D341Med (cell line): Measurements from ENCODE around the gene LMAN1L.

Experiments
- DNase-seq: peaks from one replicate; pipeline ENCODE4 v3.0.0; 2012; ENCODE audit warnings: low spot score

The LMAN1L gene

DNA sequence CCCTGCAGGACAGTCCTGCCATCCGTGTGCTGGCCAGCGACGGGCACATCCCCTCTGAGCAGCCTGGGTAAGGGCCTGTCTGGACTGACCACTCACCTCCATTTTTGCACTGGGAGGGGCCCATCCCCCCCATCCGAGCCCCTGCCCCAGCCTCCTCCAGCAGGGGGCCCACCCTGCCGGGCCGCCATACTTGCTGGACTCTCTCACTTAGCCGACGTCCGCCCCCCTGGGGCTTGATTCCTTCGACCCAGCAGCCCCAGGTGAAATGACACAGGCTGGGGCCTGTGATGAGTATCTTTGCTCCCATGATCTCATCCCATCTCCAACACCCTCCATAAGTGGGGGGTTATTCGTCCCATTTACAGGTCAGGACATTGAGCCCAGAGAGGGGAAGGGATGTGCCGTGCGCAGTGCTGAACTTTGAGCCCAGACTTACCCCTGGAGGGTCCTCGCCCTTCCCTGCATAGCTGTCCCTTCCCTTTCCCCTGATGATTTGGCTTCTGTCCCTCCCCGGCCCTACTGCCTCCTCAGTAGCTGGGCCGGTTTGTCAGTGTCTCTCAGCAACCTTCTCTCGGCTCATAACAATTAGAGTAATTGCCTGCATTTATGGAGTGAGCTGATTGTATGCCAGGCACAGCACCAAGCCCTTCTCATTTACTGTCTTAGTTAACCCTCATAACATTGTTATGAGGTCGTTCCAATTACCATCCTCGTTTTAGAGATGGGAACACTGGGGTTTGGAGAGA is 4.2 kb downstream of the LMAN1L start:
- no peak for DNase-seq

DNA sequence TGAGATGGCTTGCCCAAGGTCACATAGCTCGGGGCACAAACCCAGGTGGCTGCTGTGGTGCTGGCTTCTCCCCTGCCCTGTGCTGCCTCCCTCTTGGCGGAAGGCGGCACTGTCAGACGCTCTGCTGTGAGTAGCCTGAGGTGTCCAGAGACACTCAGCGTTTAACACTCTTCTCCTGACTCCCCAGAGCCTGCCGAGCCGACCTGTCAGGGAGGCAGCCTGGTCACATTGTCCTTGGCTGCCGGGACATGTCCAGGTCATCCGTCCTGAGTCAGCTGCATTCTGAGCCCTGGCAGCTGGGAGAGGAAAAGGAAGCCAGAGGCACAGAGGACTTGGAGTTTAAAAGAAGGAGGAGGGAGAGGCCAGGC is 4.7 kb downstream of the LMAN1L start:
- peak; percentile 60 for DNase-seq

DNA sequence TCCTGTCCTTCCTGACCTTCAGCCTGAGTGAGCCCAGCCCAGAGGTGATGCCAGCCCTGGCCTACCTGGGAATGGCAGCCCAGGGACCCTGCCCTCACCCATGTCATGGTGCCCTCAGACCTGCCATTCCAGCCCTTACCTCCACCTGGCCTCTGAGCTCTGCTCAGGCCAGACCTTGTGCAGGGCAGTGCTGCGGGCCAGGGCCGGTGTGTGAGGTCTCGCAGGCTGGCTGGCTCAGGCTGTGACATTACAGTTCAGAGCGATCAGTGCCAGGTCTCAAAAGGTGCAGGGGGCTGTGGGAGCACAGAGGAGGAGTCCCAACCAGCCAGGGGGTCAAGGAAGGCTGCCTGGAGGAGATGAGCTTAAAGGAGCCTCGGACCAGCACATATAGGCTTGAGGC is 7.4 kb downstream of the LMAN1L start:
- DNase-seq = no peak

DNA sequence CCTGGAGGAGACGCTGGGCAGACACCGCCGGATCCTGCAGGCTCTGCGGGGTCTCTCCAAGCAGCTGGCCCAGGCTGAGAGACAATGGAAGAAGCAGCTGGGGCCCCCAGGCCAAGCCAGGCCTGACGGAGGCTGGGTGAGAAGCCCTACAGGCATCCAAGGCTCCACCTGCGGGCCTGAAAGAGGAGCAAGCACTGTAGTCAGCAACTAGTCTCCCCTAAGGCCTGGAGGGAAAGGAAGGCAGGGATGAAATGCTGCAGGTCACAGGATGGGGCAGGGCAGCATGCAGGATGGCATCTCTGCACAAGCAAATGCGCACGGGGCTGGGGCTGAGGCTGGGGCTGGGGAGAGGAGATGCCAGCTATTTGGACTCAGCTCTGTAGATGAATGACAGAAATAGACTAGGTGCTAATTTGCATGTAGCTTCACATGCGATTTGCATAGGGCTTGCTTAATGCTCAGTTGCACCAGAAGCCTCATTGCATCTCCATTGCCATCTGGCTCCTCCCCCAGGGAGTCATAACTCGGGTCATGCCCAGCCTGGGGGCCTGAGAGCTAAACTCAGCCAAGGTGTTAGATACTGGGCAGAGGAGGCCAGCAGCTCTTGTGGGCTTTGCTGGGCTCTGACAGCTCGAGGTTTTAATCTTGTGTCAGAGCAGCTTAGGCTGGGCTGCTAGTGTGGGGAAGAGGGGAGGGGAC is 8.6 kb downstream of the LMAN1L start:
- DNase-seq = peak; percentile 81

DNA sequence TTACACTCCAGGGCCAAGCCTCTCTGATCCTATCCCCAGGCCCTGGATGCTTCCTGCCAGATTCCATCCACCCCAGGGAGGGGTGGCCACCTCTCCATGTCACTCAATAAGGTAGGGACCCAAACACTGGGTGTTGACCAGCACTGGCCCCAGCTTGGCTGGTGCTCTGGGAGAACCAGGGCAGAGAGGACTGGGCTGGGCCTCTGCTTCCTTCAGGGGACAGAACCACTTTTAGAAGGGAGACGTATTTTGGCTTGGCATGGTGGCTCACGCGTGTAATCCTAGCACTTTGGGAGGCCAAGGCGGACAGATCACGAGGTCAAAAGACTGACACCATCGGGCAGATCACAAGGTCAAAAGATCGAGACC is 9.1 kb downstream of the LMAN1L start:
- no peak for DNase-seq

DNA sequence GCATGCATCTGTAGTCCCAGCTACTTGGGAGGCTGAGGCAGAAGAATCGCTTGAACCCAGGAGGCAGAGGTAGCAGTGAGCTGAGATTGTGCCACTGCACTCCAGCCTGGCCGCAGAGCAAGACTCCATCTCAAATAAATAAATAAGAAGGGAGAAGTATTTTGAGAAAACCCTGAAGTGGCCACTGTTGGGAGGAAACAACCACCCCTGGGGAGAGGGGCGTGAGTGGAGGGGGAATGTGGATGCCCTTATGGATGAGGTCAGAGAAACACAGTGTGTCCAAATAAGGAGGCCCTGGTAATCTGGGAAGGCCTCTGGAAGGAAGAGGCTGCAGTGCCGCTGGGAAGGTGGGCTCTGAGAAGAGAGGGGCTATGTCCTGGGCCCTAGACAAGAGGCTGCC is 9.6 kb downstream of the LMAN1L start:
- no peak for DNase-seq

DNA sequence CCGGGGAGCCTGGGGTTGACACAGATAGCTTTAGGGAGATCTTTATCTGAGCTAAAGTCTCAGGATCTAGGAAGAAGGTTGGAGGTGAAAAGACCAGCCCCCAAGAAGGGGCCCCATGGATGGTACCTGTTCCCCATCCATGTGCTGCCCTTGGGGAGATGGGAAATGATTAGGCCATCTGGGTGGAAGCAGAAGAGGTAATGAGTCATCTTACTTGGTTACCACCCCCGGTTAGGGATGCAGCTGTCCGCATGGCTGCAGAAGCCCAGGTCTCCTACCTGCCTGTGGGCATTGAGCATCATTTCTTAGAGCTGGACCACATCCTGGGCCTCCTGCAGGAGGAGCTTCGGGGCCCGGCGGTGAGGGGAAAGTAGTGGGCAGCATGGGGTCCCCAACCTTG is 10.7 kb downstream of the LMAN1L start:
- DNase-seq = no peak

DNA sequence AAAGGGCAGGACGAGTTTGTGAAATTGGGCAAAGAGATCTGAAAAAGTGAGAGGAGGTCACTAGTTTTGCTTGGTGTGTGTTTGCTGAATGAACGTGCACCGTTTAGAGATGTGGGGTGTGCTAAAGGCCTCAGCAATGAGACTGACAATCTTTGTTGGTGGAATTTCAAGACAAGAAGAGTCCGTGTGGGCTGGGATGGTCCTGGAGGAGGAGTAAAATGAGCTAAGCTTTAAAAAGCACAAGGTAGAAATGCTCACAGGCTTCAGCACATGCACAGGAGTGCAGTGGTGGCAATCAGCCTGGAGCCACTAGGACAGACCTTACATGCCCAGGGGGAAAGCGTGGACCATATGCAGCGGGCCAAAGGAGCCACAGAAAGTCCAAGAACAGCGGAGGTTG is 12.3 kb downstream of the LMAN1L start:
- no peak for DNase-seq

DNA sequence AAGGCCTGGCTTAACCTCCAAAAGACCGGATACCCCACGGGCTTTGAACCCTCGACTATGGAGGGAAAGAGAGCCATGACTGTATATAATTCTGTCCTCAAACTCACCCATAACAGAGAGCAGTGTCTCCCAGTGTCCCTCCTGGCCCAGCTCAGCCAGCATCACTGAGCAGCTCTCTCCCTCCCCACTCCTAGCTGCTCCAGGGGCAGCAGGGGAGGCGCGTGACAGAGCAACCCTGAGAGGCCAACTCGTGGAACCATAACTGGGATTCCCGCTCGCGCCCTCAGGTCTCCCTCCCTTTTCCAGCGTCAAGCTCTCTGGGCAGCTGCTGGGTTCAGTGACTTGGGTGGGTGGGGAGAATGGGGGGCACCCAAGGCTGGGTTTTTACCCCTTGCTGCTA is 13.2 kb downstream of the LMAN1L start:
- no peak for DNase-seq

DNA sequence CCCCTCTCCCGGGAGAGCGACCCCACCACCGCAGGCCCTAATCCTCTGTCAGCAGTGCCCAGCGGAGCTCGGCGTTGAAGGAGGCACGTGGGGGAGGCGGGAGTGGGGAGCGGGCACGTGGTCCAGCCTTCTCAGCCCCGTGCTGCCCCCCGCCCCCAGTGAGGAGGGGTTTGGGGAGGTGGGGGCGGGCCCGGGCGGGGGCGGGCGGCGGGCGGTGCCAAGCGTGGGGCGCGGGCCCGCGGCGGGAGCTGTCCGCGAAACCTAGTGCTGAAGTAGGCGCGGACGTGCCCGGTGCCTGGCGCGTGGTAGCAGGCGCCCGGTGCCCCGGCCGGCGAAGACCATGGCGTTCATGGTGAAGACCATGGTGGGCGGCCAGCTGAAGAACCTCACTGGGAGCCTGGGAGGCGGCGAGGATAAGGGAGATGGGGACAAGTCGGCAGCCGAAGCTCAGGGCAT is 13.8 kb downstream of the LMAN1L start, which contains the start of gene CPLX3:
Gene CPLX3 (plus strand): TSS at position 264 of the 456 bp plus-strand sequence. CDS start 77 bp downstream, at position 341.
- DNase-seq = peak; percentile 70

DNA sequence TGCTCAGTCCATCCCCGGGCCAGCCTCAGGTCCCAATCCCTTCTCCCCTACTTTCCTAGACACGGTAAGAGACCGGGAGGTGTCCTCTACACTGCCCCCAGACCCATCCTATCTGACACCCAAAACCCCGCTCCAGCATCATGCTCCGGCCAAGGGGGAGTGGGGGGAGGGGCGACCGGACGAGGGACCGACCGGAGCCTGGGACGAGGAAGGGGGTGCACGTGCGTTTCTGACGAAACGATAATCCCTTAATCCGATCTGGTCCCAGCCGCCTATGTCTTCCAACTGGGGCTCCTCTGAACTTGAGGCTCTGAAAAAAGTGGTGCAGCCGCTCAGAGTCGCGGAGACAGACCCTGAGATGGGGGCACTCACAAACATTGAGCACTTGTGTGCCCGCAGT is 14.3 kb downstream of the LMAN1L start:
- peak; percentile 78 for DNase-seq

DNA sequence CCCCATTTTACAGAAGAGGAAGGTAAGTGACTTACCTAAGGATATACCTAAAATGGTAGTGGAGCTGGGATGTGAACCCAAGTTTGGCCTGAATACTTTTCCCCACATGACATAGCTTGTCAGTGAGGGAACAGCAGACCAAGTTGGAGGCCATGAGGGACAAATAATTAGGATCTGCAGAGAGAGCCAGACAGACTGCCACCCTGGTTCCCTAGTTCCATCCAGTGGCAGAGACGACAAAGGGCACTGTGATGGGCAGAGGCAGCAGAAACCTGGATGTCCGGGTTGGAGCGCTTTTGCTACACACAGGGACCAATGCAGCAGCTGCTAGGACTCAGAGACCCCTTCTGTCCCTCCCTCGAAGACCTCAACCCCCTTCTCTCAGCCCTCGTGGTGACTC is 15.0 kb downstream of the LMAN1L start:
- DNase-seq = no peak

DNA sequence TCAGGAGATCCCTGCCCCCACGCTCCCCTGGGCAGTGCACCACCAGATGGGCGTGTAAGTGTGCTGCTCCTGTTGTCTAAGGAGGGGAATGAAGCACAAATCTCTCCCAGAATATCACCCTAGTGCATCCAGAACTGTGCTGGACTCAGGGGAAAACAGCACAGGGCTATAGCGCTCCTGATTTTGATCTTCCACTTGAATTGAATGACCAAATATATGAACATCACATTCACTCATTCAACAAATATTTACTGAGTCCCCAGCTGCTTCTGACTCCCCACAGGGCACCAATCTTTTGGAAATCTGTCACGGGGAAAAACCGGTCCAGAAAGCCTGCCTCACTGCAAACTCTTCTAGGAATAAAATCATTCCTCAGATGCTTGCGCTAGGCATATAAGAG is 16.2 kb downstream of the LMAN1L start:
- DNase-seq = no peak

DNA sequence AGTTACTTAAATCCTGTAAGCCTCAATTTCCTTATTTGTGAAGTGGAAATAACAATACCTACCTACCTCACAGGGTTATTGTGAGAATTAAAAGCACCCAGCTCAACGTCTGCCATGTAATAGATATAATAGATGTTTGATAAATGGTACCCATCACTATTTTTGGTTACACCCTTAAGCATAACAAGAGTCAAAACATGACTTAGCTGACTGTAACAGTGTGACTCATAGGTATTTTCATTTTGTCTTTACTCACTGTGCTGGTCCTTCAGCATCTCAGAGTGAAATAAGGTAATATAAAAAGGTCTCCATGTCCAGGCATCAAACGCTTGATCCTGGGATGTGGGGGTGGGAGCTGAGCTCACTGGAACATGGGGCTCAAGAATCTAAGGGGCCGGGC is 16.9 kb downstream of the LMAN1L start:
- no peak for DNase-seq

DNA sequence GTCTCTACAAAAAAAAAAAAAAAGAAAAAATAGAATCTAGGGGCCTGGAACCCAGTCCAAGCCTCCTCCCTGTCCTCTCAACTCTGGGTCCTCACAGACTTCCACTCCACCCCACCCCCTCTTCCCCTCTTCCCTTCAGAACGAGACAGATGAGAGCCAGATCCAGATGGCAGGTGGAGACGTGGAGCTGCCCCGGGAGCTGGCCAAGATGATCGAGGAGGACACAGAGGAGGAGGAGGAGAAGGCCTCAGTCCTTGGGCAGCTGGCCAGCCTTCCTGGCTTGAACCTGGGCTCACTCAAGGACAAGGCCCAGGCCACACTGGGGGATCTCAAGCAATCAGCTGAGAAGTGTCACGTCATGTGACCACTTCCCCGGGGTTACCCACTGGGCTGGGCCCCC is 17.4 kb downstream of the LMAN1L start:
- DNase-seq = no peak

DNA sequence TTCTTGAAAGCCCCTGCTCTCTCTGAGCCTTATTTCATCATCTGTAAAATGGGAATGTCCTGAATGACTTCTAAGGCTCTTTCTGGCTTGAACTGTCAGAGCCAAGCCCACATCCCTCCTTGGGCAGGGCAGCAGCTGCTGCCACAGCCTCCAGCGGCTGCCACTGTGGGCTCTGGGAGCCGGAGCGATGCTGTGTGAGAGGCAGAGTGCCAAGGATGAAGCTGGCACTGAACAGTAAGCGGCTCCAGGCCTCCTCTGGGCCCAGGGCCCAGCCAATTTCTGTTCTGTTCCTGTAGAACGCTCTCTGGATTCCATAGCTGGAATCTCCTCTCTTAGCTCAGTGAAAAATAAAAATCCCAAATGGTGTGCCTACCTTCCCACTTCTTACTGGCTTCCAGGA is 18.2 kb downstream of the LMAN1L start:
- no peak for DNase-seq

DNA sequence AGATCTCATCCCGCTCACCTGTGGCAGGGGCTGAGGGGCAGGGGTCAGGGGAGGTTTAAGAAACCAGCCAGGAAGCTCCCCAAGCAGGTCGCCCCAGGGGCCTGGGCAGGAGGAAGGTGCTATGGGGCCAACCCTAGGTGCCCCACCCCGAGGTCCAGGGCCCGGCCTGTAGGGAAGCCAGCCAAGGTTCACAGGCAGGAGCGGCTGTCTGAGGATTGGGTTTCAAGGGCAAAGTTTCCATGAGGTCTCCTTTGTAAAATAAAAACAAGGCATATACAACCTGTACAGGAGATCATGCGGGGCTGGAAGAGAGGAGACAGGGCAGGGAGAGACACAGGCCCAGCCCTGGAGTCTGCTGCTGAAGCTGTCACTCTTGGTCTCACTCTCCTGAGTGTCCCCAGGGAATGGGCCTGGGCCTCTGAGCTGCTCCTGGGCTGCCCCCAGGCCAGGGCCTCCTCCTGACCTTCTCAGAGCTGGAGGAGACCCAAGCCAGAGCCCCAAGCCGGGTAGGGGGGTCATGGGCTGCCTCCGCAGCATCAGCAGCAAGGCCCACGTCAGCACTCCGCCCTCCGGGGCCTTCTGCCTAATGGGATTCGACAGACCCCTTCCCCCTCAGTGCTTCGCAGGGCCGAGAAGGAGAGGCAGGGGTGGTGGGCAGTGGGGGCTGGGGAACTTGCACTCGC is 19.3 kb downstream of the LMAN1L start:
- no peak for DNase-seq

DNA sequence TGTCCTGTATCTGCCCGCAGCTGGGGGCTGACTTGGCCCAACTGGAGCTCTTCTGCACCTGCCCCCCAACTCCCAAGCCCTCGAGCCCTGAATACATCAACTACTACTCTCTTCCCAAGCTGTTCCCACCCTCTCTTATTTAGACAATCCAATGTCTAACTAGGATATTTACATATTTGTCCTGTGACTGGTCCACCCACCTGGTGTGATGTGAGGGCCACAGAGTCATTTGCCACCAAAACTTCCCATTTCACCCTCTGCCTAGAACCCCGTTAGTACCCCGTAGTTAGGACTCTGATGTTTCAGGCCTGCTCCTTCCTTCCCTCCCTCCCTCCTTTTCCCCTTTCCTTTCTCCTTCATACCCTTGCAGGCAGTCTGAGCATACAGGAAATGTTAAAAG is 20.2 kb downstream of the LMAN1L start:
- DNase-seq = no peak

DNA sequence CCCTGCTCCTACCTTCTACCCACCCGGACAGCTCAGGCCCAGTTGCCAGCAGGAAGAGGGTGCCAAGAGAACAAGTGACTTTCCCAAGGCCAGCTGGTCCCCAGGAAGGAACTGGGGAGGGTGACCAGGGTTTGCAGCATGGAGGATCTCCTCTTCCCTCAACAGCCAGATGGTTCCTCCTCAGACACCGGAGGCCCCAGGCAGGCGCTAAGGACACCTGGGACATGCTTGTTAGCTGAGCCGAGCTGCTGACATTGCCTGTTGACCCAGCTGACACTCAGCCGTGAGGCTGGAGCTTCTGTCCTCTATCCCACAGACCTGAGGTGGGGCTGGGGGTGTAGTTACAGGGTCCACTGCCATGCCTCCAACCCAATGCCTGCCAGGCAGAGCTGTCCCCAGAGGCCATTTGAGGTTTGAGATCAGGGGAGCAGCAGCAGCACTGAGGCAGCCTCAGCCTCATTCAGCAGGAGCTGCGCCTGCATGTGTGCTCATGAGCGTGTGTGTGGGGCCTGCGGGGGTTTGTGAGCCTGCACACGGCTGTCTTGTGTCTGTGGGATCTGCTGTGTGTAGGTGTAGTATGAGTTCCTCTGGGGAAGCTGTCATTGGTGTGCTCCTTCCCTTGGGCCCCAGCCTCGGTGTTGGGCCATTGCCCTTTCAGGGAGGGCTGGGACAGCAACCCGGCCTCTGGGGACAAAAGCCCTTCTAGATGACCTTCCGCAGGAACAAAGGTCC is 20.9 kb downstream of the LMAN1L start:
- DNase-seq = no peak

DNA sequence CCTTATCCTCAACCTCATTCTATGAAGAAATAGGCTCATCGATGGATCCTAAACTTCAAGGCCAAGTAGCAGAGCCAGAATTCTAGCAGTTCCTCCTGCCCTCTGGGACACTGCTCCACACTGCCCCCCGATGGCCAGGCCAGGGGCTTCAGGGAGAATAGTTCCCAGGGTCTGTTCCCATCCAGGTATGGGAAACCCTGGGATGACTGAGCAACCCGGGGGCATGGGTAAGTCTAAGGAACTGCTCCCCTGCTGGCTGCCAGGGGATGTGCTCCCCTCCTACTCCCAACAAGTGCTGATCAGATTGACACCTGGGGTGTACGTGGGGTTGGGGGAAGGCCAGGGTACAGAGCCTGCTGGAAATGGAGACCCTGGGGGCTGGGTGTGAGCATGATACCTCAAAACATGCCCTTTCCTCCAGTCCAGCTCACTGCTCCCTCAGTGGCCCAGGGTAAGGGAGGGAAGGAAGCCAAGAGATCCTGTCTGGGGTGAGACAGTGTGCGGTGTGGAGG is 22.7 kb downstream of the LMAN1L start:
- peak; percentile 87 for DNase-seq

DNA sequence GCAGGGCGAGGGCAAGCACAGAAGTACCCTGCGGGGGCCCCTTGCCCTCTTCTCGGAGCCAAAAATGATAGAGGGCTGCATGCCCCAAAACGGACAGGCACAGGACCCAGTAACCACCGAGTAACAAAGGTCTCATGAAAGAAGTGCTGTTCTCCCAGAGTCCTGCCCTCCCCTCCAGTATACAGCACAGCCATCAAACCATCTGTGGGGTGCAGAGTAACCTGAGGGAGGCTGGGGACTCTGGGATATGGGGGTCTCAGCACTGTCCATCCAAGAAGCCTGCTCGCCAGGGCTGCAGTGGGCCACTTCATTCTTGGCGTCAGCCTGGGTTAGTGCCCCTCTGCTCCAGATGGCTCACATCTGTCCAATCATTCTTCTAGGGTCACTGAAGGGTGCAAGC is 24.2 kb downstream of the LMAN1L start:
- DNase-seq = no peak

DNA sequence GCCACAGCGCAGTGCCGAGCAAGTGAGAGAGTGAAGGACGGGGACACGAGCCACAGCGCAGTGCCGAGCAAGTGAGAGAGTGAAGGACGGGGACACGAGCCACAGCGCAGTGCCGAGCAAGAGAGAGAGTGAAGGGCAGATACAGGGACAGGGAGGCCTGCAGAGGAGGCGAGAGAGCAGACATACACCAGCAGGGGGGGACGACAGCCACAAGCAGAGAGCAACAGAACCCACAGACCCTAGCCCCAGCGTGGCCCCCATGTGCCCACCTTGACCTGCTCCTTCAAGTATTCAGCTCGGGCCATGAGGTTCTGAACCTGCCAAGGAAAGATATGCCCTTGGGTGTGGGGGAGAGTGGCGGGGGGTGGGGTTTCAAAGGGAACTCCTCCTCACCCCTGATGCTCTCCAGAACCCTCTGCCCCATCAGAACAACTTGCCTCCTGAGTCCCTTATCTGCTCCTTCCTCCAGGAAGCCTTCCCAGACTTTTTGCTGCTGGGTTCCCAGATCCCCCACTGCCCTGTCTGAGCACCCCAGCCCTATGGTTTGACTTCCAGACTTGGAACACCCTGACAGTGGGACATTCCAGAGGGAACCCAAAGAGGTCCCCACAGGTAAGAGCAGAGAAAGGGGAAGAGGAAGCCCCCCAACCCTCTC is 25.0 kb downstream of the LMAN1L start:
- DNase-seq = no peak
